Fibroblast of mammary gland (primary cell): Measurements from ENCODE around the gene SERTAD3.
"Not testable (repeated sequence)": the region's sequence is repeated elsewhere in the genome, so short reads cannot be mapped to it uniquely, and the experiment has no call there.

ENCODE experiments used
- DNase-seq: peaks from one replicate; pipeline ENCODE4 v3.0.0-alpha.2; 2010; ENCODE audit warnings: low read depth
- H3K4me3 ChIP-seq: 2 replicates; pipeline ENCODE4 v1.5.1; 2011; ENCODE audit warnings: low read depth, mild to moderate bottlenecking, low read length, moderate library complexity; ENCODE audit not compliant: control insufficient read depth
- CTCF ChIP-seq: conservative IDR thresholded peaks from 2 replicates; pipeline ENCODE4 v1.5.1; 2011; ENCODE audit warnings: low read depth, low read length, inconsistent platforms; ENCODE audit not compliant: control insufficient read depth, insufficient read depth

The SERTAD3 gene

GRCh38 chr19:40457953-40458596, 13.9 kb upstream of the SERTAD3 start:
- DNase-seq = no peak
- TF ChIP-seq CTCF = no peak
- H3K4me3 ChIP-seq = no peak overlapping the region

DNA sequence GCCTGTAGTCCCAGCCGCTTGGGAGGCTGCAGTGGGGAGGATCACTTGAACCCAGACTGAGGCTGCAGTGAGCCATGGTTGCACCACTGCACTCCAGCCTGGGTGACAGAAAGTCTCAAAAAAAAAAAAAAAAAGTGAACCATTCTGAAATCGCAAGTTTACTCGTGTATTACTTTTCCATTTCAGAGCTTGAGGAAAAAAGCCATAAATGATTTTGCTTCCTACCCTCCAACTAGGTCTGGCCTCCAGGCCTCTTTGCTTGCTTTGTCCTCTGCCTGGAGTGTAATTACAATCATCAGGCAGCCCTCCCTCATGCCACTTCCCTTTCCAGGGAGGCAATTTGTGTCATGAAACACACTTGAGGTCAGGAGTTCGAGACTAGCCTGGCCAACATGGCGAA, 12.9 kb upstream of the SERTAD3 start:
- H3K4me3 ChIP-seq = no peak overlapping the region
- DNase-seq = no peak
- TF ChIP-seq CTCF = no peak

DNA sequence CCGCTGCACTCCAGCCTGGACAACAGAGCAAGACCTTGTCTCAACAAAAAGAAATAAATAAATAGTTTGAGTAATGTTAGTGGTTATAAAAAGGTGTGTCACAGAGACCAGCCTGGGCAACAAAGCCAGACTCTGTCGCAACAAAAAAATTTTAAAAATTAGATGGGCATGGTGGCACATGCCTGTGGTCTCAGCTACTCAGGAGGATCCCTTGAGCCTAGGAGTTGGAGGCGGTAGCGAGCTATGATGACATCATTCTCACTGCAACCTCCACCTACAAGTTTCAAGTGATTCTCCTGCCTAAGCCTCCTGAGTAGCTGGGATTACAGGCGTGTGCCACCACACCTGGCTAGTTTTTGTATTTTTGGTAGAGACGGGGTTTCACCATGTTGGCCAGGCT, 9.8 kb upstream of the SERTAD3 start:
- H3K4me3 ChIP-seq, DNase-seq: not testable (repeated sequence)

DNA sequence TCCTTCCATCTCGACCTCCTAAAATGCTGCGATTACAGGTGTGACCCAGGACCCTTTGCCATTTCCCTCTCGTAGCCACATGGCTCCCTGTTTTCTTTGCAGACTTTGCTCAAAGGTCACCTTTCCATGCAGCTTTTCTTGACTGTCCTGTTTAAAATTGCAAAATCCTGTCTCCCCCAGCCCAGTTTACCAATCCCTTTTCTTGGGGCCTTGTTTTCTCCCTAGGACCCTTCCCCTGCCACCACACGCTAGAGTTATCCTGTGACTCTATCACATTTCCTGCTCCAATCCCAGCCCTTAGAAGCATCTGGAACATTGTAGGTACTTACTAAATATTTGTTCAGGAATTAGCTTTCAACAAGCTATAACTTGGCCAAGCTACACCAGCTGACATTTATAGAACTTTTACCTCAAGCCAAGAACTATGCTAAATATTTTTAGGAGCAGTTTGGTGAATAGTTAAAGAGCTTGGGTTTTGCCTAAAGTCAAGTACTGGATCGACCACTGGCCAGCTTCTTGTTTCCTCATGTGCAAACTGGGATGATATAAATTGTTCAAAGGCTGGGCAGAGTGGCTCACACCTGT, 9.1 kb upstream of the SERTAD3 start:
- H3K4me3 ChIP-seq = no peak overlapping the region
- DNase-seq = no peak
- TF ChIP-seq CTCF = no peak

DNA sequence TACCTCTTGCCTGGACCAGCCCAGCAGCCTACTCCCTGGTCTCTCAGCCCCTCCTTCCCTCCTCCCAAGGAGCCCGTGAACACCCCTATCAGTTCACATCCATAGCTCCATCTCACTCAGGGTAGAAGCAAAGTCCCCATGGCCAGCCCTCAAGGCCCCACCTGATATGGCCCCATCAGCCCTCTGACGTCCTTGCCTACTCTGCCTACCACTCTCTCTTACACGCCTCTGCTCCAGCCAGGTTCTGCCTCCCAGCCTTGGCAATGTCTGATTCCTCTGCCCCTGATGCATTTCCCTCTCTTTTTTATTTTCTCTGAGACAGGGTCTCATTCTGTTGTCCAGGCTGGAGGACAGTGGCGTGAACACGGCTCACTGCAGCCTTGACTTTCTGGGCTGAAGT, 7.9 kb upstream of the SERTAD3 start:
- no peak overlapping the region for H3K4me3 ChIP-seq
- no peak for TF ChIP-seq CTCF

DNA sequence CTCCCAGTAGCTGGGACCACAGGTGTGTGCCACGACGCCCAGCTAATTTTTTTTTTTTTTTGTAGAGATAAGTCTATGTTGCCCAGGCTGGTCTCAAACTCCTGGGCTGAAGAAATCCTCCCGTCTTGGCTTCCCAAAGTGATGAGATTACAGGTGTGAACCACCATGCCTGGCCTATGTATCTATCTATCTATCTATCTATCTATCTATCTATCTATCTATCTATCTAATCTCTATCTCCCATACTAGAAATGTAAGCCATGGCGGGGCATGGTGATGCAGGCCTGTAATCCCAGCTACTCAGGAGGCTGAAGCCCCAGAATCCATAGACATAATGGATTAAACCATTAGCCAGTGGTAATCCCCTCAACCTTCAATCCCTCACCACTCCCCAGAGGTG, 6.5 kb upstream of the SERTAD3 start:
- no peak for DNase-seq
- TF ChIP-seq CTCF = no peak
- H3K4me3 ChIP-seq = no peak overlapping the region

More for the DNA sequence above, 7.9 kb upstream of the SERTAD3 start:
- DNase-seq = no peak

GRCh38 chr19:40449506-40449905, 5.4 kb upstream of the SERTAD3 start:
- no peak for TF ChIP-seq CTCF
- no peak overlapping the region for H3K4me3 ChIP-seq
- DNase-seq = no peak
